22Rv1 (cell line): Measurements from ENCODE around the gene ZCCHC7.
"Not testable (repeated sequence)": the region's sequence is repeated elsewhere in the genome, so short reads cannot be mapped to it uniquely, and the experiment has no call there.

ENCODE experiments used
- H3K27ac ChIP-seq: fragments of 450-650 bp; 2 replicates; pipeline ENCODE4 v1.5.1; 2017
- CTCF ChIP-seq: fragments of 450-650 bp; IDR thresholded peaks from 2 replicates; pipeline ENCODE4 v1.5.1; 2017; ENCODE audit warnings: mild to moderate bottlenecking
- ZFX ChIP-seq: fragments of 450-650 bp; IDR thresholded peaks from 2 replicates; pipeline ENCODE4 v1.6.1; 2017; ENCODE audit warnings: antibody characterized with exemption, borderline replicate concordance

The ZCCHC7 gene

GRCh38 chr9:37383876-37384746 is 263.7 kb downstream of the ZCCHC7 start:
- H3K27ac ChIP-seq: no peak overlapping the region
- TF ChIP-seq ZFX: no peak
- TF ChIP-seq CTCF: no peak

GRCh38 chr9:37385286-37385685 is 264.9 kb downstream of the ZCCHC7 start:
- no peak overlapping the region for H3K27ac ChIP-seq
- TF ChIP-seq ZFX (no peak), CTCF (no peak)

- TF ChIP-seq ZFX (no peak), CTCF (no peak)
- H3K27ac ChIP-seq: no peak overlapping the region
Observed at GRCh38 chr9:37386988-37387387, 266.6 kb downstream of the ZCCHC7 start.

- TF ChIP-seq CTCF (peak; percentile 84), ZFX (no peak)
- H3K27ac ChIP-seq: no peak overlapping the region
Observed at GRCh38 chr9:37390759-37391158, 270.4 kb downstream of the ZCCHC7 start.

GRCh38 chr9:37392272-37392671 is 271.9 kb downstream of the ZCCHC7 start:
- TF ChIP-seq ZFX (no peak), CTCF (no peak)
- no peak overlapping the region for H3K27ac ChIP-seq

GRCh38 chr9:37395229-37395628 is 274.9 kb downstream of the ZCCHC7 start:
- H3K27ac ChIP-seq: no peak overlapping the region
- TF ChIP-seq ZFX (no peak), CTCF (no peak)

GRCh38 chr9:37395663-37396062 is 275.3 kb downstream of the ZCCHC7 start:
- TF ChIP-seq CTCF (no peak), ZFX (no peak)
- H3K27ac ChIP-seq: no peak overlapping the region

- H3K27ac ChIP-seq: not testable (repeated sequence)
Observed at GRCh38 chr9:37397948-37398347, 277.6 kb downstream of the ZCCHC7 start.
